Stimulated activated CD4-positive, alpha-beta T cell treated with anti-CD3 and anti-CD28 coated beads, Interleukin-2, amount 100 ng/mL, for 4 hours (primary cell): ENCODE data around the gene FOXP1.

ENCODE experiments used
- DNase-seq: peaks from one replicate; pipeline ENCODE4 v3.0.0-alpha.2; 2020; ENCODE audit warnings: low read depth

FOXP1 gene

GRCh38 chr3:71146673-71147072 lies 436.9 kb downstream of the FOXP1 start:
- no peak for DNase-seq

GRCh38 chr3:71145954-71146353 lies 437.6 kb downstream of the FOXP1 start:
- no peak for DNase-seq

GRCh38 chr3:71144525-71145253 lies 438.8 kb downstream of the FOXP1 start:
- no peak for DNase-seq

- DNase-seq = no peak
These were observed 440.0 kb downstream of the FOXP1 start for GRCh38 chr3:71143493-71143892.

- no peak for DNase-seq
These were observed 440.9 kb downstream of the FOXP1 start for GRCh38 chr3:71142441-71143161.

GRCh38 chr3:71140477-71140876 lies 443.1 kb downstream of the FOXP1 start:
- no peak for DNase-seq

- no peak for DNase-seq
These were observed 444.0 kb downstream of the FOXP1 start for GRCh38 chr3:71139496-71139895.

- DNase-seq = no peak
These were observed 445.1 kb downstream of the FOXP1 start for GRCh38 chr3:71138410-71138809.

GRCh38 chr3:71136276-71136675 lies 447.3 kb downstream of the FOXP1 start:
- no peak for DNase-seq

- DNase-seq = no peak
These were observed 448.0 kb downstream of the FOXP1 start for GRCh38 chr3:71135373-71136088.

GRCh38 chr3:71134521-71134920 lies 449.0 kb downstream of the FOXP1 start:
- no peak for DNase-seq

- DNase-seq = no peak
These were observed 449.7 kb downstream of the FOXP1 start for GRCh38 chr3:71133865-71134264.

- DNase-seq = no peak
These were observed 450.4 kb downstream of the FOXP1 start for GRCh38 chr3:71132995-71133730.

- no peak for DNase-seq
These were observed 451.9 kb downstream of the FOXP1 start for GRCh38 chr3:71131375-71132314.

GRCh38 chr3:71130471-71131374 lies 452.8 kb downstream of the FOXP1 start:
- peak; percentile 57 for DNase-seq

- no peak for DNase-seq
These were observed 453.7 kb downstream of the FOXP1 start for GRCh38 chr3:71129611-71130431.

- DNase-seq = no peak
These were observed 454.6 kb downstream of the FOXP1 start for GRCh38 chr3:71128961-71129360.

- DNase-seq = no peak
These were observed 455.7 kb downstream of the FOXP1 start for GRCh38 chr3:71127844-71128243.
